K562 (cell line): ENCODE data around the gene POU1F1. TPM values are rescaled to one million over a fixed set of nuclear protein-coding genes. Genes with fewer than 3 reads are reported as not detected.
"Not testable (repeated sequence)": the region's sequence is repeated elsewhere in the genome, so short reads cannot be mapped to it uniquely, and the experiment has no call there.

ENCODE experiments used
- ATAC-seq: fragments of 200-7000 bp; cut with Tn5 transposase; 3 replicates; pipeline ENCODE4 v1.9.1; 2020; ENCODE audit warnings: moderate library complexity
- BruUV-seq: library from RNA; stranded (reverse); fragments of 400-500 nt; replicated peaks from 2 replicates; lab custom pipeline; 2021; lab: Mats Ljungman, UMichigan
- CTCF ChIA-PET: fragments of 300-600 bp; formaldehyde crosslinking; extraction: SDS; loops from one replicate; lab custom pipeline; 2021; ENCODE audit warnings: low intra/inter-chr PET ratio; lab: Yijun Ruan, JAX
- POLR2A ChIA-PET: fragments of 300-600, 350-650 bp; sonication (Branson Sonifier 250); formaldehyde crosslinking; extraction: SDS; loops from one replicate; lab custom pipeline; 2021; ENCODE audit warnings: antibody characterized with exemption, inconsistent platforms; lab: Yijun Ruan, JAX
- DNase-seq, 4 experiments: peaks; one replicate each; pipeline versions ENCODE4 v3.0.0 to v3.0.0-alpha.2; 2011 to 2018; ENCODE audit warnings: low spot score in 3 of 4, mixed read lengths in 3 of 4; ENCODE audit errors: extremely low read depth in 1 of 4
- FAIRE-seq: peaks from 2 replicates; lab custom pipeline; 2011; peaks lifted over from hg19 to GRCh38; lab: Jason Lieb, UNC
- H2AFZ ChIP-seq: 2 replicates; pipeline ENCODE4 v1.6.0; 2011; ENCODE audit warnings: low read depth, low read length, control low read depth, inconsistent platforms
- H3K27ac ChIP-seq: fragments of 200-600 bp; 3 replicates; pipeline ENCODE4 v1.8.0; 2011; ENCODE audit warnings: low read depth, mild to moderate bottlenecking, control low read depth, inconsistent platforms, low read length, moderate library complexity, mixed read lengths; ENCODE audit errors: extremely low read depth
- H3K27me3 ChIP-seq, 2 experiments: fragments of 300-600 bp in 1 of 2; 2 replicates in 1 of 2; 3 replicates in 1 of 2; pipeline versions ENCODE4 v1.6.0 to v1.8.0; 2011; ENCODE audit warnings: inconsistent platforms in 2 of 2, low read length in 2 of 2, mild to moderate bottlenecking in 1 of 2, mixed read lengths in 1 of 2, moderate library complexity in 1 of 2; ENCODE audit not compliant: control insufficient read depth in 2 of 2, insufficient read depth in 2 of 2
- H3K36me3 ChIP-seq: fragments of 300-600 bp; 3 replicates; pipeline ENCODE4 v1.8.0; 2011; ENCODE audit warnings: mild to moderate bottlenecking, low read length, inconsistent platforms; ENCODE audit not compliant: control insufficient read depth, insufficient read depth
- H3K4me1 ChIP-seq, 2 experiments: fragments of 200-600 bp in 1 of 2; replicated peaks in 1 of 2; 2 replicates in 1 of 2; 3 replicates in 1 of 2; pipeline versions ENCODE4 v1.5.1 to v1.8.0; 2011; ENCODE audit warnings: inconsistent platforms in 2 of 2, low read length in 2 of 2, mild to moderate bottlenecking in 1 of 2, mixed read lengths in 1 of 2, moderate library complexity in 1 of 2; ENCODE audit not compliant: control insufficient read depth in 2 of 2, insufficient read depth in 2 of 2
- H3K4me2 ChIP-seq: 2 replicates; pipeline ENCODE4 v1.6.1; 2011; ENCODE audit warnings: low read length, control low read depth, inconsistent platforms, mixed read lengths; ENCODE audit not compliant: insufficient read depth
- H3K4me3 ChIP-seq: fragments of 200-600 bp; sonication (generic), shearing (Covaris generic); 2 replicates; pipeline ENCODE4 v1.5.1; 2016; ENCODE audit warnings: control low read depth, inconsistent platforms
- H3K79me2 ChIP-seq: fragments of 200-600 bp; 3 replicates; pipeline ENCODE4 v1.8.0; 2011; ENCODE audit warnings: low read length, inconsistent platforms; ENCODE audit not compliant: control insufficient read depth, insufficient read depth
- H3K9ac ChIP-seq, 2 experiments: 2 replicates each; pipeline versions ENCODE4 v1.6.0 to v1.6.1; 2011; ENCODE audit warnings: low read depth in 2 of 2, low read length in 2 of 2, control low read depth in 1 of 2, inconsistent platforms in 1 of 2, mild to moderate bottlenecking in 1 of 2, mixed read lengths in 1 of 2; ENCODE audit not compliant: insufficient read depth in 1 of 2
- H3K9me1 ChIP-seq: one replicate; pipeline ENCODE4 v1.6.0; 2011; ENCODE audit warnings: inconsistent platforms, mild to moderate bottlenecking, low read length, moderate library complexity; ENCODE audit not compliant: control insufficient read depth, insufficient read depth
- H3K9me3 ChIP-seq: replicated peaks from 2 replicates; pipeline ENCODE4 v1.5.1; 2011; ENCODE audit warnings: low read depth, low read length, inconsistent platforms; ENCODE audit not compliant: control insufficient read depth, insufficient read depth
- H4K20me1 ChIP-seq: replicated peaks from 2 replicates; pipeline ENCODE4 v1.6.1; 2011; ENCODE audit warnings: low read length, inconsistent platforms, mixed read lengths; ENCODE audit not compliant: control insufficient read depth, insufficient read depth
- CEBPG ChIP-seq, 3 experiments: fragments of 200-800 bp in 1 of 3; sonication (Bioruptor generic) in 1 of 3; sonication (generic) in 1 of 3; formaldehyde crosslinking in 1 of 3; IDR thresholded peaks in 2 of 3; conservative IDR thresholded peaks in 1 of 3; 2 replicates each; pipeline versions ENCODE4 v1.6.1 to v1.8.0; 2016 to 2022; ENCODE audit warnings: missing compliant biosample characterization in 2 of 3, missing genetic modification characterization in 2 of 3, mild to moderate bottlenecking in 1 of 3, missing genetic modification reagents in 1 of 3
- TEAD2 ChIP-seq: fragments of 450-650 bp; IDR thresholded peaks from 2 replicates; pipeline ENCODE4 v1.6.1; 2016; ENCODE audit warnings: missing genetic modification characterization, control low read depth, missing compliant biosample characterization
- ZNF143 ChIP-seq: sonication (generic); formaldehyde crosslinking; IDR thresholded peaks from 2 replicates; pipeline ENCODE4 v1.9.0; 2022; ENCODE audit warnings: mild to moderate bottlenecking, missing genetic modification reagents
- WGBS: fragments of 100-300 bp; shearing (Covaris generic); methylation state at CpG from one replicate; pipeline ENCODE4 v1.1.6; 2016; ENCODE audit warnings: low coverage, mixed read lengths; ENCODE audit not compliant: insufficient coverage; ENCODE audit errors: missing lambda C conversion rate; 5-methylcytosine and 5-hydroxymethylcytosine counted together
- in situ Hi-C: fragments of 300-500 bp; cut with MboI; formaldehyde crosslinking; loops from 4 replicates; pipeline ENCODE4 v1.15.0; 2018; ENCODE audit warnings: inconsistent platforms, mixed read lengths
- intact Hi-C: fragments of 100-400 bp; cut with micrococcal nuclease; formaldehyde crosslinking; loops from 2 replicates; pipeline ENCODE4 v1.14.2; 2022
- polyA plus RNA-seq, 8 experiments: library from polyadenylated mRNA; depleted of rRNA in 4 of 8; stranded (reverse) in 5 of 8; unstranded in 3 of 8; fragments of >200 nt; fragmentation: Nextera tagmentation in 2 of 8; fragmentation: Illumina TruSeq in 1 of 8; extraction: Ambion mirVana in 2 of 8; extraction: Trizol in 1 of 8; gene quantifications; 2 replicates each; pipeline versions ENCODE4 v1.2.1 to v1.2.3, GENCODE V29; 2011 to 2014; ENCODE audit warnings: inconsistent platforms in 1 of 8, missing spikeins in 1 of 8
- total RNA-seq, 7 experiments: library from RNA; depleted of rRNA in 6 of 7; stranded (reverse); fragments of >200 nt in 6 of 7; fragmentation: Illumina TruSeq in 2 of 7; extraction: Trizol in 2 of 7; gene quantifications; 2 replicates each; pipeline versions ENCODE4 v1.2.1 to v1.2.3, GENCODE V29; 2011 to 2021; ENCODE audit warnings: low replicate concordance in 1 of 7

Gene POU1F1
- total and polyA plus RNA-seq, 9 of the 15 experiments (the other 6 are each of a cell fraction or from before 2014, with no cell fraction given), result not detected

- DNase-seq (no peak), FAIRE-seq (no peak), ATAC-seq (no peak)
- H3K9me1 ChIP-seq, result no peaks in the 10 kb centered on the region
- no peaks in the 10 kb centered on the region for H3K27me3 ChIP-seq
- no peak overlapping the region for H2AFZ ChIP-seq
- no peaks in the 10 kb centered on the region for H4K20me1 ChIP-seq
- H3K4me2 ChIP-seq, result no peak overlapping the region
- no TSS peak for BruUV-seq
- no peaks in the 10 kb centered on the region for H3K4me1 ChIP-seq
- ChIA-PET CTCF (no interaction called here), POLR2A (no interaction called here)
- 100% methylated on average over 1 of the region's 1 CpG for WGBS
- intact Hi-C loops (no loop called here), in situ Hi-C loops (no loop called here)
- H3K27ac ChIP-seq, result no peak overlapping the region
- H3K4me3 ChIP-seq, result no peak overlapping the region
- TF ChIP-seq ZNF143 (no peak), CEBPG (CRISPR knock-in tag; IDR thresholded peaks at IDR 0.05) (no peak), CEBPG (tag; conservative IDR thresholded peaks at IDR 0.05 in 1 of 2, IDR thresholded peaks at IDR 0.05 in 1 of 2) (no peak), TEAD2 (no peak)
- no peaks in the 10 kb centered on the region for H3K79me2 ChIP-seq
- no peaks in the 10 kb centered on the region for H3K9me3 ChIP-seq
- peaks cover 13% of the 10 kb centered on the region; the same call in 1 of the 3 replicates for H3K36me3 ChIP-seq
- H3K9ac ChIP-seq, result no peak overlapping the region
Observed at GRCh38 chr3:87248831-87249230, 27.6 kb downstream of the POU1F1 start.

GRCh38 chr3:87248231-87248630 is 28.2 kb downstream of the POU1F1 start:
- DNase-seq, H3K4me3 ChIP-seq, H3K36me3 ChIP-seq, H3K79me2 ChIP-seq, H3K4me1 ChIP-seq, H4K20me1 ChIP-seq, H3K27me3 ChIP-seq, H2AFZ ChIP-seq, H3K4me2 ChIP-seq, H3K27ac ChIP-seq, POLR2A ChIA-PET, intact Hi-C loops, FAIRE-seq, ATAC-seq, in situ Hi-C loops, CTCF ChIA-PET, BruUV-seq, H3K9me1 ChIP-seq, H3K9me3 ChIP-seq, H3K9ac ChIP-seq: not testable (repeated sequence)
- WGBS, result 72% methylated on average over 5 of the region's 6 CpGs
